HepG2 (cell line): Measurements from ENCODE around the gene SNED1. TPM values are rescaled to one million over a fixed set of nuclear protein-coding genes. Genes with fewer than 3 reads are reported as not detected.
A peak's percentile ranks its signal among the peaks of the same experiment; 100 is the strongest.

Experiments
- ATAC-seq: fragments of 200-7000 bp; cut with Tn5 transposase; 3 replicates; pipeline ENCODE4 v1.9.1; 2020; ENCODE audit warnings: mild to moderate bottlenecking, moderate library complexity
- BruUV-seq: library from RNA; stranded (reverse); fragments of 400-500 nt; replicated peaks from 2 replicates; lab custom pipeline; 2021; lab: Mats Ljungman, UMichigan
- CTCF ChIA-PET: fragments of 300-600 bp; formaldehyde crosslinking; extraction: SDS; loops from one replicate; lab custom pipeline; 2021; ENCODE audit warnings: low total read pairs, inconsistent platforms, low intra/inter-chr PET ratio; lab: Yijun Ruan, JAX
- POLR2A ChIA-PET: fragments of 350-600 bp; sonication (Branson Sonifier 250); formaldehyde crosslinking; loops from one replicate; lab custom pipeline; 2020; ENCODE audit warnings: antibody characterized with exemption, inconsistent platforms; lab: Yijun Ruan, JAX
- DNase-seq: peaks from one replicate; pipeline ENCODE4 v3.0.0-alpha.2; 2015; ENCODE audit warnings: low spot score
- FAIRE-seq: peaks from 3 replicates; lab custom pipeline; 2011; peaks lifted over from hg19 to GRCh38; lab: Jason Lieb, UNC
- H2AFZ ChIP-seq: one replicate; pipeline ENCODE4 v1.6.1; 2011; ENCODE audit warnings: low read length, inconsistent platforms
- H3K27ac ChIP-seq: fragments of 300-600 bp; 3 replicates; pipeline ENCODE4 v1.8.0; 2011; ENCODE audit warnings: mixed run types, mild to moderate bottlenecking, mixed read lengths, low read length, inconsistent platforms; ENCODE audit not compliant: insufficient read depth; ENCODE audit errors: extremely low read length
- H3K27me3 ChIP-seq, 2 experiments: fragments of 200-600 bp in 1 of 2; 2 replicates in 1 of 2; 3 replicates in 1 of 2; pipeline versions ENCODE4 v1.6.0 to v1.8.0; 2011; ENCODE audit warnings: low read length in 2 of 2, mild to moderate bottlenecking in 2 of 2, moderate library complexity in 2 of 2, inconsistent platforms in 1 of 2; ENCODE audit not compliant: insufficient read depth in 2 of 2, control insufficient read depth in 1 of 2
- H3K36me3 ChIP-seq, 2 experiments: fragments of 200-600 bp in 1 of 2; replicated peaks in 1 of 2; 2 replicates in 1 of 2; 3 replicates in 1 of 2; pipeline versions ENCODE4 v1.5.1 to v1.8.0; 2011; ENCODE audit warnings: low read length in 2 of 2, inconsistent platforms in 1 of 2; ENCODE audit not compliant: insufficient read depth in 2 of 2, control insufficient read depth in 1 of 2
- H3K4me1 ChIP-seq: 2 replicates; pipeline ENCODE4 v1.5.1; 2012; ENCODE audit warnings: low read length, inconsistent platforms; ENCODE audit not compliant: insufficient read depth
- H3K4me2 ChIP-seq: 2 replicates; pipeline ENCODE4 v1.6.0; 2011; ENCODE audit warnings: low read depth, low read length, inconsistent platforms
- H3K4me3 ChIP-seq, 3 experiments: fragments of 200-600 bp in 1 of 3; sonication (generic), shearing (Covaris generic) in 1 of 3; replicated peaks in 1 of 3; 2 replicates each; pipeline ENCODE4 v1.5.1; 2011 to 2016; ENCODE audit warnings: low read length in 3 of 3, inconsistent platforms in 2 of 3, low read depth in 2 of 3, mild to moderate bottlenecking in 2 of 3, control low read depth in 1 of 3, mixed read lengths in 1 of 3; ENCODE audit not compliant: insufficient read depth in 1 of 3
- H3K79me2 ChIP-seq: one replicate; pipeline ENCODE4 v1.6.1; 2011; ENCODE audit warnings: low read length, inconsistent platforms; ENCODE audit not compliant: insufficient read depth
- H3K9ac ChIP-seq: 2 replicates; pipeline ENCODE4 v1.6.0; 2011; ENCODE audit warnings: mild to moderate bottlenecking, low read depth, low read length, inconsistent platforms; ENCODE audit not compliant: insufficient read depth
- H3K9me3 ChIP-seq: 2 replicates; pipeline ENCODE4 v1.5.1; 2012; ENCODE audit warnings: mild to moderate bottlenecking, low read length
- H4K20me1 ChIP-seq: 2 replicates; pipeline ENCODE4 v1.6.0; 2011; ENCODE audit warnings: inconsistent platforms, mild to moderate bottlenecking, low read length, moderate library complexity; ENCODE audit not compliant: insufficient read depth
- KDM5B ChIP-seq: sonication (generic); formaldehyde crosslinking; IDR thresholded peaks from 2 replicates; pipeline ENCODE4 v1.4.0; 2020; ENCODE audit warnings: missing genetic modification reagents, mild to moderate bottlenecking, borderline replicate concordance
- MLX ChIP-seq: IDR thresholded peaks from 2 replicates; pipeline ENCODE4 v1.6.1; 2016
- MYPOP ChIP-seq: sonication (generic); formaldehyde crosslinking; IDR thresholded peaks from 2 replicates; pipeline ENCODE4 v1.8.1; 2023; ENCODE audit warnings: mild to moderate bottlenecking, moderate library complexity, missing genetic modification reagents
- NONO ChIP-seq, 2 experiments: fragments of 450-650 bp in 1 of 2; sonication (generic) in 1 of 2; formaldehyde crosslinking in 1 of 2; IDR thresholded peaks in 1 of 2; conservative IDR thresholded peaks in 1 of 2; 2 replicates each; pipeline versions ENCODE4 v1.6.1 to v1.8.0; 2017 to 2022; ENCODE audit warnings: mild to moderate bottlenecking in 1 of 2, missing genetic modification reagents in 1 of 2, moderate library complexity in 1 of 2
- RAD21 ChIP-seq: fragments of 450-650 bp; formaldehyde crosslinking; IDR thresholded peaks from 2 replicates; pipeline ENCODE4 v1.5.0; 2020; ENCODE audit warnings: mild to moderate bottlenecking
- U2AF1 ChIP-seq: fragments of 200-400 bp; formaldehyde crosslinking; optimal IDR thresholded peaks from 2 replicates; pipeline ENCODE3; 2017; ENCODE audit warnings: mild to moderate bottlenecking, low read depth, low read length
- ZNF124 ChIP-seq: sonication (generic); formaldehyde crosslinking; IDR thresholded peaks from 2 replicates; pipeline ENCODE4 v1.4.0; 2020; ENCODE audit warnings: missing genetic modification reagents
- ZNF235 ChIP-seq: sonication (generic); formaldehyde crosslinking; IDR thresholded peaks from 2 replicates; pipeline ENCODE4 v1.8.1; 2023; ENCODE audit warnings: mild to moderate bottlenecking, missing genetic modification reagents, borderline replicate concordance
- ZNF296 ChIP-seq: sonication (generic); formaldehyde crosslinking; conservative IDR thresholded peaks from 2 replicates; pipeline ENCODE4 v1.5.0; 2020; ENCODE audit warnings: mild to moderate bottlenecking, missing genetic modification reagents
- ZNF362 ChIP-seq: sonication (generic); formaldehyde crosslinking; IDR thresholded peaks from 2 replicates; pipeline ENCODE4 v1.4.0; 2020; ENCODE audit warnings: missing genetic modification reagents, mild to moderate bottlenecking, borderline replicate concordance
- WGBS: methylation state at CpG from one replicate; pipeline ENCODE4 v1.1.6; 2017; ENCODE audit warnings: low lambda C conversion rate; 5-methylcytosine and 5-hydroxymethylcytosine counted together
- in situ Hi-C: cut with HindIII; loops from 2 replicates; pipeline ENCODE4 v1.10.0; 2017; ENCODE audit warnings: low pct_unique_long_range_greater_than_20kb; ENCODE audit not compliant: extremely low pct_ligation_motif_present
- intact Hi-C: fragments of 100-400 bp; cut with micrococcal nuclease; formaldehyde crosslinking; loops from one replicate; pipeline ENCODE4 v1.10.0; 2022; ENCODE audit not compliant: unreplicated experiment
- polyA plus RNA-seq, 8 experiments: library from polyadenylated mRNA; depleted of rRNA in 3 of 8; stranded (reverse) in 7 of 8; unstranded in 1 of 8; fragments of >200 nt; fragmentation: Illumina TruSeq in 4 of 8; extraction: Trizol in 4 of 8; gene quantifications; 2 replicates each; pipeline versions ENCODE4 v1.2.1 to v1.2.3, GENCODE V29; 2011 to 2016; ENCODE audit warnings: low read depth in 4 of 8, missing spikeins in 1 of 8, mixed read lengths in 1 of 8; ENCODE audit not compliant: insufficient read depth in 1 of 8
- total RNA-seq, 5 experiments: library from RNA; depleted of rRNA; stranded (reverse); fragments of >200 nt; fragmentation: Illumina TruSeq; extraction: Trizol; gene quantifications; 2 replicates each; pipeline ENCODE4 v1.2.3, GENCODE V29; 2016; ENCODE audit warnings: low read depth in 1 of 5
- TF ChIP-seq, protein P1 (sequence below): IDR thresholded peaks from 2 replicates; pipeline ENCODE4 v1.6.1; 2016
- TF ChIP-seq, protein P2 (sequence below), 2 experiments: sonication (generic) in 1 of 2; formaldehyde crosslinking in 1 of 2; IDR thresholded peaks; 2 replicates each; pipeline versions ENCODE4 v1.4.0 to v1.6.1; 2016 to 2020; ENCODE audit warnings: borderline replicate concordance in 1 of 2, low read depth in 1 of 2, mild to moderate bottlenecking in 1 of 2, missing genetic modification reagents in 1 of 2

The SNED1 gene
- total and polyA plus RNA-seq, 2 of the 13 experiments (the other 11 are each of a cell fraction or from before 2014, with no cell fraction given) = 0.15 to 0.65 TPM

DNA sequence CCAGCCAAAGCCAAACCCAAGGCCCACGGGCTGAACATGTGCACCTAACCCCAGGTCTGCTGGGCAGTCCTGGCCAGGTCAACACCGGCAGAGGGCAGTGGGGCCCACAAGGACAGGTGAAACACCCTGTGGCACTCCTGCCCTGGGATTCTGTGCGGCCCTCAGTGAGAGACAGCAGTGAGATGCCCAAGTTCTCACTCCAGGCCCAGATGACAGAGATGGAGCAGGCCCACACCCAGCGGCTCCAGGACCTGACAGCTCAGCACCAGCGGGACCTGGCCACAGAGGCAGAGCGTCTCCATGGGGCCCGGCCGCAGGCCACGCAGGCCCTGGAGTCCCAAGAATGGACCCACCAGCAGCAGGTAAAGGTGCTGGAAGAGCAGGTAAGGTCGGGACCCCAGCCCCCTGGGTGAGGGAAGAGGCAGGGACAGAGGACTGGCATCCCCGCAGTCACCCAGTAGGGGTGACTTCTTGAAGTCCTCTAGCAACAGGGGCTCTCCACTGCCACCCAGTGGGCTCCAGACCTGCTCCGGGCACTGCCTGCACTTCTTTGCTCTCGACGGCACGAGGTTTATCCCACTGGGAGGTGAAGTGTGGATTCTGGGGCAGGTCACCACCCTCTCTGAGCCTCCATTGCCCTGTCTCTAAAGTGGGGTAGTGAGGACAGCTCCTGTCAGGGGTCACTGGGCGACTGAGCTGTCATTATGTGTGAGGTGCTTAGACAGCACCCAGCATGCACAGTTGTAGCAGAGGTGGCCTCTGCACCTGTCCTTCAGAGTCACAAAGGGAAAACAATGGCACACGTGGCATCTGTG is 8.8 kb upstream of the SNED1 start:
- Histone ChIP-seq H2AFZ (no peak overlapping the region), H3K36me3 (no peaks in the 10 kb centered on the region), H3K27me3 (peaks cover 26 to 85% of the 10 kb centered on the region in 2 experiments), H3K79me2 (no peaks in the 10 kb centered on the region), H3K4me3 (no peak overlapping the region), H3K4me1 (peaks cover 51% of the 10 kb centered on the region), H4K20me1 (no peaks in the 10 kb centered on the region; the same call in 1 of the 2 replicates), H3K9me3 (no peaks in the 10 kb centered on the region), H3K9ac (no peak overlapping the region), H3K4me2 (no peak overlapping the region), H3K27ac (no peak overlapping the region)
- WGBS = 20% methylated on average over 8 of the region's 17 CpGs
- in situ Hi-C loops = loop anchor here (5.0 kb wide), 1 partner anchor 72 kb away; no protein-coding TSS in a partner anchor
- FAIRE-seq (peak; percentile 83), ATAC-seq (peak; percentile 86), DNase-seq (peak; percentile 77)
- ChIA-PET CTCF (interaction anchor here (1.4 to 3.8 kb wide), 5 partner anchors 20 to 138 kb away, joined by 3 to 20 read pairs (median 11); no protein-coding TSS in a partner anchor), POLR2A (no interaction called here)
- no TSS peak for BruUV-seq
- intact Hi-C loops = loop anchor here (1.0 to 10.0 kb wide), 3 partner anchors 75 to 1785 kb away; no protein-coding TSS in a partner anchor
- peak; percentile 15; the same call in 1 of the 2 replicates for TF ChIP-seq KDM5B (CRISPR knock-in tag)
- no peak for TF ChIP-seq ZNF296 (CRISPR knock-in tag)
- no peak for TF ChIP-seq ZNF362
- TF ChIP-seq ZNF235 = no peak
- no peak for TF ChIP-seq U2AF1
- TF ChIP-seq, protein P1, sequence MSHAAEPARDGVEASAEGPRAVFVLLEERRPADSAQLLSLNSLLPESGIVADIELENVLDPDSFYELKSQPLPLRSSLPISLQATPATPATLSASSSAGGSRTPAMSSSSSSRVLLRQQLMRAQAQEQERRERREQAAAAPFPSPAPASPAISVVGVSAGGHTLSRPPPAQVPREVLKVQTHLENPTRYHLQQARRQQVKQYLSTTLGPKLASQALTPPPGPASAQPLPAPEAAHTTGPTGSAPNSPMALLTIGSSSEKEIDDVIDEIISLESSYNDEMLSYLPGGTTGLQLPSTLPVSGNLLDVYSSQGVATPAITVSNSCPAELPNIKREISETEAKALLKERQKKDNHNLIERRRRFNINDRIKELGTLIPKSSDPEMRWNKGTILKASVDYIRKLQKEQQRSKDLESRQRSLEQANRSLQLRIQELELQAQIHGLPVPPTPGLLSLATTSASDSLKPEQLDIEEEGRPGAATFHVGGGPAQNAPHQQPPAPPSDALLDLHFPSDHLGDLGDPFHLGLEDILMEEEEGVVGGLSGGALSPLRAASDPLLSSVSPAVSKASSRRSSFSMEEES (CRISPR knock-in tag) = 0 out of 2 replicates have a peak, but pooled peaks have one; percentile 26
- TF ChIP-seq NONO (IDR thresholded peaks at IDR 0.05) = no peak
- no peak for TF ChIP-seq NONO (CRISPR knock-in tag; conservative IDR thresholded peaks at IDR 0.05)
- TF ChIP-seq, protein P2, sequence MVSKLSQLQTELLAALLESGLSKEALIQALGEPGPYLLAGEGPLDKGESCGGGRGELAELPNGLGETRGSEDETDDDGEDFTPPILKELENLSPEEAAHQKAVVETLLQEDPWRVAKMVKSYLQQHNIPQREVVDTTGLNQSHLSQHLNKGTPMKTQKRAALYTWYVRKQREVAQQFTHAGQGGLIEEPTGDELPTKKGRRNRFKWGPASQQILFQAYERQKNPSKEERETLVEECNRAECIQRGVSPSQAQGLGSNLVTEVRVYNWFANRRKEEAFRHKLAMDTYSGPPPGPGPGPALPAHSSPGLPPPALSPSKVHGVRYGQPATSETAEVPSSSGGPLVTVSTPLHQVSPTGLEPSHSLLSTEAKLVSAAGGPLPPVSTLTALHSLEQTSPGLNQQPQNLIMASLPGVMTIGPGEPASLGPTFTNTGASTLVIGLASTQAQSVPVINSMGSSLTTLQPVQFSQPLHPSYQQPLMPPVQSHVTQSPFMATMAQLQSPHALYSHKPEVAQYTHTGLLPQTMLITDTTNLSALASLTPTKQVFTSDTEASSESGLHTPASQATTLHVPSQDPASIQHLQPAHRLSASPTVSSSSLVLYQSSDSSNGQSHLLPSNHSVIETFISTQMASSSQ (IDR thresholded peaks at IDR 0.05; ENCODE audit: low read depth) = no peak
- TF ChIP-seq, protein P2 (CRISPR knock-in tag; IDR thresholded peaks at IDR 0.05; ENCODE audit: borderline replicate concordance) = no peak
- TF ChIP-seq MYPOP (CRISPR knock-in tag) = no peak
- TF ChIP-seq ZNF124 (CRISPR knock-in tag) = 0 out of 2 replicates have a peak, but pooled peaks have one; percentile 63
- peak; percentile 95 for TF ChIP-seq RAD21 (CRISPR knock-in tag)
- no peak; the same call in 1 of the 2 replicates for TF ChIP-seq MLX (CRISPR knock-in tag)
